Mesendoderm (in vitro differentiated cells): ENCODE results near the gene LSM3.
"Not testable (repeated sequence)": the region's sequence is repeated elsewhere in the genome, so short reads cannot be mapped to it uniquely, and the experiment has no call there.

Experiments used
- DNase-seq: peaks from one replicate; pipeline ENCODE4 v3.0.0; 2013
- H2AK5ac ChIP-seq: 2 replicates; pipeline ENCODE4 v1.6.1; 2013; ENCODE audit warnings: low read length, inconsistent platforms
- H2BK120ac ChIP-seq: 2 replicates; pipeline ENCODE4 v1.6.1; 2013; ENCODE audit warnings: low read depth, mild to moderate bottlenecking, low read length, moderate library complexity, mixed read lengths
- H2BK15ac ChIP-seq: replicated peaks from 2 replicates; pipeline ENCODE4 v1.6.1; 2013; ENCODE audit warnings: low read depth, mild to moderate bottlenecking, moderate library complexity
- H2BK5ac ChIP-seq: 2 replicates; pipeline ENCODE4 v1.6.1; 2013; ENCODE audit warnings: low read length, inconsistent platforms
- H3K18ac ChIP-seq: 2 replicates; pipeline ENCODE4 v1.6.1; 2013; ENCODE audit warnings: mild to moderate bottlenecking, low read length, mixed read lengths
- H3K23ac ChIP-seq: one replicate; pipeline ENCODE4 v1.6.1; 2013; ENCODE audit warnings: low read length
- H3K27ac ChIP-seq: 2 replicates; pipeline ENCODE4 v1.5.1; 2013; ENCODE audit warnings: low read depth, mild to moderate bottlenecking, inconsistent platforms, low read length, moderate library complexity
- H3K27me3 ChIP-seq: 2 replicates; pipeline ENCODE4 v1.6.1; 2013; ENCODE audit warnings: low read length, control low read depth, mild to moderate bottlenecking, inconsistent platforms; ENCODE audit not compliant: insufficient read depth, poor library complexity
- H3K36me3 ChIP-seq: 2 replicates; pipeline ENCODE4 v1.6.1; 2013; ENCODE audit warnings: low read length, inconsistent platforms; ENCODE audit not compliant: control insufficient read depth, insufficient read depth
- H3K4ac ChIP-seq: one replicate; pipeline ENCODE4 v1.6.1; 2013; ENCODE audit warnings: low read depth, mild to moderate bottlenecking, low read length, moderate library complexity
- H3K4me1 ChIP-seq: 2 replicates; pipeline ENCODE4 v1.6.1; 2013; ENCODE audit warnings: low read depth, low read length, inconsistent platforms; ENCODE audit not compliant: control insufficient read depth
- H3K4me2 ChIP-seq: 2 replicates; pipeline ENCODE4 v1.6.1; 2013; ENCODE audit warnings: low read length
- H3K4me3 ChIP-seq: 2 replicates; pipeline ENCODE4 v1.5.1; 2013; ENCODE audit warnings: mild to moderate bottlenecking, low read length
- H3K56ac ChIP-seq: one replicate; pipeline ENCODE4 v1.6.1; 2013; ENCODE audit warnings: low read length
- H3K79me1 ChIP-seq: 2 replicates; pipeline ENCODE4 v1.6.1; 2013; ENCODE audit warnings: low read length, inconsistent platforms
- H3K79me2 ChIP-seq: 2 replicates; pipeline ENCODE4 v1.6.1; 2013; ENCODE audit warnings: mild to moderate bottlenecking, low read length; ENCODE audit not compliant: control insufficient read depth, insufficient read depth
- H3K9ac ChIP-seq: 2 replicates; pipeline ENCODE4 v1.6.1; 2013; ENCODE audit warnings: low read length, inconsistent platforms
- H4K5ac ChIP-seq: one replicate; pipeline ENCODE4 v1.6.1; 2013; ENCODE audit warnings: low read length
- H4K8ac ChIP-seq: one replicate; pipeline ENCODE4 v1.6.1; 2013; ENCODE audit warnings: low read depth, mild to moderate bottlenecking, control low read depth, low read length, moderate library complexity
- WGBS: extraction: QIAGEN DNeasy Blood & Tissue Kit; methylation state at CpG from one replicate; pipeline ENCODE4 v1.1.7; 2013; ENCODE audit warnings: low lambda C conversion rate, missing lambda C conversion rate; ENCODE audit not compliant: insufficient coverage; ENCODE audit errors: extremely low coverage; 5-methylcytosine and 5-hydroxymethylcytosine counted together

LSM3 gene

GRCh38 chr3:14228681-14229470 lies 50.3 kb downstream of the LSM3 start:
- Histone ChIP-seq H3K23ac (no peak overlapping the region), H3K27me3 (no peaks in the 10 kb centered on the region), H3K79me1 (no peaks in the 10 kb centered on the region), H3K4ac (no peak overlapping the region), H3K56ac (no peak overlapping the region), H2AK5ac (no peak overlapping the region), H2BK5ac (no peak overlapping the region), H3K27ac (no peak overlapping the region), H3K79me2 (no peaks in the 10 kb centered on the region), H3K4me2 (no peak overlapping the region), H2BK15ac (no peak overlapping the region), H3K36me3 (no peaks in the 10 kb centered on the region), H2BK120ac (no peak overlapping the region), H3K4me1 (no peaks in the 10 kb centered on the region), H3K18ac (no peak overlapping the region), H3K9ac (no peak overlapping the region), H4K5ac (no peak overlapping the region), H3K4me3 (no peak overlapping the region), H4K8ac (no peak overlapping the region)
- no CpG with 5 or more reads among the region's 8 CpGs for WGBS
- no peak for DNase-seq

- H2BK120ac ChIP-seq, H3K4me2 ChIP-seq, H2BK5ac ChIP-seq, H3K79me1 ChIP-seq, H3K27ac ChIP-seq, H3K4me1 ChIP-seq, H2BK15ac ChIP-seq, H3K36me3 ChIP-seq, H3K23ac ChIP-seq, H3K27me3 ChIP-seq, H3K9ac ChIP-seq, H3K79me2 ChIP-seq, H4K5ac ChIP-seq, H3K18ac ChIP-seq, H4K8ac ChIP-seq, H3K4ac ChIP-seq, H3K56ac ChIP-seq, H3K4me3 ChIP-seq, H2AK5ac ChIP-seq: not testable (repeated sequence)
- no CpG with 5 or more reads among the region's 6 CpGs for WGBS
- peak; percentile 39 for DNase-seq
Observed at GRCh38 chr3:14229695-14230094, 51.1 kb downstream of the LSM3 start.

- Histone ChIP-seq H3K9ac (no peak overlapping the region), H3K27ac (no peak overlapping the region), H4K8ac (no peak overlapping the region), H3K4me2 (no peak overlapping the region), H3K79me2 (no peaks in the 10 kb centered on the region), H3K79me1 (no peaks in the 10 kb centered on the region), H3K23ac (no peak overlapping the region), H4K5ac (no peak overlapping the region), H2BK15ac (no peak overlapping the region), H3K36me3 (no peaks in the 10 kb centered on the region), H2BK5ac (no peak overlapping the region), H3K4me3 (no peak overlapping the region), H3K18ac (no peak overlapping the region), H2AK5ac (no peak overlapping the region), H3K27me3 (no peaks in the 10 kb centered on the region), H2BK120ac (no peak overlapping the region), H3K56ac (no peak overlapping the region), H3K4me1 (no peaks in the 10 kb centered on the region), H3K4ac (no peak overlapping the region)
- DNase-seq = no peak
- WGBS = no CpG with 5 or more reads among the region's 5 CpGs
Observed at GRCh38 chr3:14230729-14231128, 52.1 kb downstream of the LSM3 start.

- DNase-seq = no peak
Observed at GRCh38 chr3:14231145-14231990, 52.8 kb downstream of the LSM3 start.

GRCh38 chr3:14231998-14232501 lies 53.4 kb downstream of the LSM3 start:
- H3K9ac ChIP-seq = no peak overlapping the region
- H2AK5ac ChIP-seq = no peak overlapping the region
- H3K4me2 ChIP-seq = no peak overlapping the region
- no peaks in the 10 kb centered on the region for H3K79me2 ChIP-seq
- no peaks in the 10 kb centered on the region for H3K27me3 ChIP-seq
- no peak for DNase-seq
- no peak overlapping the region for H3K4me3 ChIP-seq
- no CpG with 5 or more reads among the region's 4 CpGs for WGBS
- no peak overlapping the region for H2BK5ac ChIP-seq
- no peak overlapping the region for H4K5ac ChIP-seq
- no peak overlapping the region for H2BK15ac ChIP-seq
- no peaks in the 10 kb centered on the region for H3K79me1 ChIP-seq
- no peak overlapping the region for H3K18ac ChIP-seq
- no peak overlapping the region for H2BK120ac ChIP-seq
- no peak overlapping the region for H3K23ac ChIP-seq
- no peak overlapping the region for H4K8ac ChIP-seq
- no peak overlapping the region for H3K4ac ChIP-seq
- no peak overlapping the region for H3K27ac ChIP-seq
- H3K56ac ChIP-seq = no peak overlapping the region
- H3K4me1 ChIP-seq = no peaks in the 10 kb centered on the region
- H3K36me3 ChIP-seq = no peaks in the 10 kb centered on the region

More at GRCh38 chr3:14231145-14231990, 52.8 kb downstream of the LSM3 start:
- no peak overlapping the region for H2BK120ac ChIP-seq
- H4K8ac ChIP-seq = no peak overlapping the region
- no peaks in the 10 kb centered on the region for H3K79me2 ChIP-seq
- no peaks in the 10 kb centered on the region for H3K4me1 ChIP-seq
- no peak overlapping the region for H2BK5ac ChIP-seq
- no peak overlapping the region for H3K9ac ChIP-seq
- H3K18ac ChIP-seq = no peak overlapping the region
- H3K27me3 ChIP-seq = no peaks in the 10 kb centered on the region
- H2BK15ac ChIP-seq = no peak overlapping the region
- H2AK5ac ChIP-seq = no peak overlapping the region
- H3K56ac ChIP-seq = no peak overlapping the region
- no peak overlapping the region for H3K23ac ChIP-seq
- H3K27ac ChIP-seq = no peak overlapping the region
- H3K79me1 ChIP-seq = no peaks in the 10 kb centered on the region
- no peak overlapping the region for H3K4ac ChIP-seq
- H4K5ac ChIP-seq = no peak overlapping the region
- no peaks in the 10 kb centered on the region for H3K36me3 ChIP-seq
- whole genome bisulfite sequencing = no CpG with 5 or more reads among the region's 9 CpGs
- no peak overlapping the region for H3K4me3 ChIP-seq
- H3K4me2 ChIP-seq = no peak overlapping the region
